PC-9 (cell line): ENCODE results near the gene PRSS48. TPM values are rescaled to one million over a fixed set of nuclear protein-coding genes. Genes with fewer than 3 reads are reported as not detected.
"Not testable (repeated sequence)": the region's sequence is repeated elsewhere in the genome, so short reads cannot be mapped to it uniquely, and the experiment has no call there.

ENCODE experiments used
- BruUV-seq: library from RNA; stranded (reverse); fragments of 400-500 nt; replicated peaks from 2 replicates; lab custom pipeline; 2021; lab: Mats Ljungman, UMichigan
- CTCF ChIA-PET: fragments of 300-600 bp; sonication (Branson Sonifier 250); formaldehyde crosslinking; loops from one replicate; lab custom pipeline; 2022; ENCODE audit warnings: antibody characterized with exemption; lab: Charles Lee
- POLR2A ChIA-PET: fragments of 300-600 bp; sonication (Branson Sonifier 250); formaldehyde crosslinking; loops from one replicate; lab custom pipeline; 2022; ENCODE audit warnings: antibody characterized with exemption; ENCODE audit not compliant: unreplicated experiment; lab: Charles Lee
- DNase-seq, 2 experiments: peaks; one replicate each; pipeline versions ENCODE4 v3.0.0 to v3.0.0-alpha.2; 2015 to 2022; ENCODE audit warnings: mixed read lengths in 1 of 2
- H2AFZ ChIP-seq: fragments of 200-600 bp; sonication (generic); 2 replicates; pipeline ENCODE4 v1.8.1; 2017; ENCODE audit warnings: antibody characterized with exemption
- H3F3A ChIP-seq: fragments of 200-600 bp; sonication (generic); 2 replicates; pipeline ENCODE4 v1.8.1; 2017; ENCODE audit warnings: antibody characterized with exemption, mild to moderate bottlenecking, low read depth; ENCODE audit not compliant: insufficient read depth
- H3K27ac ChIP-seq: fragments of 200-600 bp; sonication (generic); 2 replicates; pipeline ENCODE4 v1.6.1; 2016; ENCODE audit warnings: mixed run types
- H3K27me3 ChIP-seq: fragments of 200-600 bp; sonication (generic); 2 replicates; pipeline ENCODE4 v1.6.1; 2016; ENCODE audit warnings: low read depth, mixed run types; ENCODE audit not compliant: insufficient read depth
- H3K36me3 ChIP-seq: fragments of 200-600 bp; sonication (generic); 2 replicates; pipeline ENCODE4 v1.6.1; 2016; ENCODE audit warnings: low read depth, mixed run types
- H3K4me1 ChIP-seq: fragments of 200-600 bp; sonication (generic); replicated peaks from 2 replicates; pipeline ENCODE4 v1.6.1; 2016; ENCODE audit warnings: mixed run types; ENCODE audit not compliant: insufficient read depth
- H3K4me2 ChIP-seq: fragments of 200-600 bp; sonication (generic); 2 replicates; pipeline ENCODE4 v1.6.1; 2017; ENCODE audit warnings: mixed run types
- H3K4me3 ChIP-seq: fragments of 200-600 bp; sonication (generic); 2 replicates; pipeline ENCODE4 v1.6.1; 2016; ENCODE audit warnings: mixed run types
- H3K79me2 ChIP-seq: fragments of 200-600 bp; sonication (generic); 2 replicates; pipeline ENCODE4 v1.6.1; 2017; ENCODE audit warnings: low read depth, mixed run types
- H3K9me2 ChIP-seq: fragments of 200-600 bp; sonication (generic); 2 replicates; pipeline ENCODE4 v1.8.1; 2017; ENCODE audit warnings: mild to moderate bottlenecking; ENCODE audit not compliant: insufficient read depth
- H3K9me3 ChIP-seq: fragments of 200-600 bp; sonication (generic); 2 replicates; pipeline ENCODE4 v1.8.1; 2016; ENCODE audit warnings: low read depth; ENCODE audit not compliant: insufficient read depth
- H4K20me1 ChIP-seq: fragments of 200-600 bp; sonication (generic); 2 replicates; pipeline ENCODE4 v1.8.1; 2017; ENCODE audit not compliant: insufficient read depth
- CTCF ChIP-seq: fragments of 200-600 bp; sonication (generic); conservative IDR thresholded peaks from 2 replicates; pipeline ENCODE4 v1.6.1; 2017; ENCODE audit warnings: mixed run types, antibody characterized with exemption, mild to moderate bottlenecking, moderate library complexity
- EZH2 ChIP-seq: fragments of 200-600 bp; sonication (generic); IDR thresholded peaks from 2 replicates; pipeline ENCODE4 v1.8.0; 2017; ENCODE audit warnings: antibody characterized with exemption, low read depth
- intact Hi-C: fragments of 100-400 bp; cut with micrococcal nuclease; formaldehyde crosslinking; loops from one replicate; pipeline ENCODE4 v1.10.0; 2022; ENCODE audit not compliant: unreplicated experiment
- total RNA-seq: library from RNA; stranded (reverse); gene quantifications from 2 replicates; pipeline ENCODE4 v1.2.3, GENCODE V29; 2021

PRSS48 gene
- total RNA-seq, 1 experiment from 2014 or later: not detected

DNA sequence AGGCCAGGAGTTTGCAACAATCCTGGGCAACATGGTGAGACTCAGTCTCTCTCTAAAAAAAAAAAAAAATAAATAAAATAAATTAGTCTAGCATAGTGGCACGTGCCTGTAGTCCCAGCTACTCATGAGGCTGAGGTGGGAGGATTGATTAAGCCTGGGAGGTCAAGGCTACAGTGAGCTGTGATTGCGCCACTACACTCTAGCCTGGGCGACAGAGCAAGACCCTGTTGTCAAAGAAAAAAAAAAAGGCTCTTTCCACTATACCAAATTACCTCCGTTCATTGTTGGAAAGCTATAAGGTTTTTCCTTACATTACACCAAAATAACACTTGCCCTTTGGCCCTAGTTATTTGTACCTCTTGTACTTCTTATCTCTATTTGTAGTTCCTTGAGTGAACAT, 9.9 kb upstream of the PRSS48 start:
- no peaks in the 10 kb centered on the region for H3F3A ChIP-seq
- no peaks in the 10 kb centered on the region for H3K9me2 ChIP-seq
- no peaks in the 10 kb centered on the region for H3K27me3 ChIP-seq
- CTCF ChIA-PET: no interaction called here
- H3K79me2 ChIP-seq: no peaks in the 10 kb centered on the region
- no peaks in the 10 kb centered on the region for H3K9me3 ChIP-seq
- H3K4me2 ChIP-seq: no peak overlapping the region
- no TSS peak for BruUV-seq
- POLR2A ChIA-PET: interaction anchor here (0.6 kb wide), 1 partner anchor 1596 kb away, joined by 4 read pairs; no protein-coding TSS in a partner anchor
- no peaks in the 10 kb centered on the region for H4K20me1 ChIP-seq
- no peaks in the 10 kb centered on the region for H3K4me1 ChIP-seq
- intact Hi-C loops: no loop called here
- no peaks in the 10 kb centered on the region for H3K36me3 ChIP-seq
- DNase-seq: no peak
- no peak overlapping the region for H3K27ac ChIP-seq
- no peak overlapping the region for H3K4me3 ChIP-seq
- H2AFZ ChIP-seq: no peak overlapping the region
- no peak for TF ChIP-seq EZH2
- no peak for TF ChIP-seq CTCF

GRCh38 chr4:151267822-151268535, 9.0 kb upstream of the PRSS48 start:
- no peaks in the 10 kb centered on the region for H4K20me1 ChIP-seq
- no peak overlapping the region for H2AFZ ChIP-seq
- H3K4me2 ChIP-seq: no peak overlapping the region
- no peaks in the 10 kb centered on the region for H3K79me2 ChIP-seq
- intact Hi-C loops: no loop called here
- BruUV-seq: no TSS peak
- H3K9me3 ChIP-seq: no peaks in the 10 kb centered on the region
- no peak overlapping the region for H3K4me3 ChIP-seq
- CTCF ChIA-PET: no interaction called here
- no peaks in the 10 kb centered on the region for H3K27me3 ChIP-seq
- POLR2A ChIA-PET: no interaction called here
- TF ChIP-seq EZH2 (no peak), CTCF (no peak)
- H3F3A ChIP-seq: no peaks in the 10 kb centered on the region
- no peaks in the 10 kb centered on the region for H3K4me1 ChIP-seq
- no peak overlapping the region for H3K27ac ChIP-seq
- DNase-seq: no peak
- H3K36me3 ChIP-seq: no peaks in the 10 kb centered on the region
- no peaks in the 10 kb centered on the region for H3K9me2 ChIP-seq

- CTCF ChIA-PET, H3K4me2 ChIP-seq, H3K9me3 ChIP-seq, POLR2A ChIA-PET, intact Hi-C loops, H2AFZ ChIP-seq, H3K79me2 ChIP-seq, H3K4me3 ChIP-seq, H4K20me1 ChIP-seq, H3K4me1 ChIP-seq, H3K27ac ChIP-seq, H3K9me2 ChIP-seq, H3F3A ChIP-seq, BruUV-seq, H3K27me3 ChIP-seq, H3K36me3 ChIP-seq, DNase-seq: not testable (repeated sequence)
These were observed 8.1 kb upstream of the PRSS48 start for GRCh38 chr4:151268905-151269304.
